HEK293T (cell line): ENCODE data around the gene GTF2IRD1.

Experiments
- CTCF ChIA-PET: fragments of 350-600 bp; formaldehyde crosslinking; extraction: SDS; loops from one replicate; lab custom pipeline; 2021; ENCODE audit warnings: antibody characterized with exemption, inconsistent platforms; lab: Yijun Ruan, JAX
- POLR2A ChIA-PET: fragments of 350-600 bp; formaldehyde crosslinking; extraction: SDS; loops from one replicate; lab custom pipeline; 2020; ENCODE audit warnings: antibody characterized with exemption, inconsistent platforms; lab: Yijun Ruan, JAX
- DNase-seq: peaks from one replicate; pipeline ENCODE4 v3.0.0; 2012; ENCODE audit warnings: mixed read lengths; ENCODE audit errors: extremely low spot score
- ARNT ChIP-seq: fragments of 450-650 bp; IDR thresholded peaks from 2 replicates; pipeline ENCODE4 v1.6.1; 2017; ENCODE audit warnings: mild to moderate bottlenecking
- BHLHE40 ChIP-seq: fragments of 450-650 bp; IDR thresholded peaks from 2 replicates; pipeline ENCODE4 v1.6.1; 2016; ENCODE audit warnings: mild to moderate bottlenecking, moderate library complexity, borderline replicate concordance
- CTBP1 ChIP-seq: fragments of 450-650 bp; IDR thresholded peaks from 2 replicates; pipeline ENCODE4 v1.6.1; 2016; ENCODE audit warnings: borderline replicate concordance
- ELF4 ChIP-seq: fragments of 450-650 bp; IDR thresholded peaks from 2 replicates; pipeline ENCODE4 v1.6.1; 2017; ENCODE audit warnings: antibody characterized with exemption
- FOXA1 ChIP-seq: fragments of 450-650 bp; IDR thresholded peaks from 2 replicates; pipeline ENCODE4 v1.6.1; 2016; ENCODE audit warnings: mild to moderate bottlenecking
- FOXK2 ChIP-seq: fragments of 450-650 bp; IDR thresholded peaks from 2 replicates; pipeline ENCODE4 v1.6.1; 2016; ENCODE audit warnings: mild to moderate bottlenecking
- FOXM1 ChIP-seq: fragments of 450-650 bp; IDR thresholded peaks from 2 replicates; pipeline ENCODE4 v1.6.1; 2017; ENCODE audit warnings: mild to moderate bottlenecking, borderline replicate concordance
- HDGF ChIP-seq: fragments of 450-650 bp; IDR thresholded peaks from 2 replicates; pipeline ENCODE4 v1.6.1; 2017; ENCODE audit warnings: antibody characterized with exemption, borderline replicate concordance
- L3MBTL2 ChIP-seq: fragments of 450-650 bp; conservative IDR thresholded peaks from 2 replicates; pipeline ENCODE4 v1.6.1; 2016; ENCODE audit warnings: mild to moderate bottlenecking
- LEF1 ChIP-seq: fragments of 450-650 bp; IDR thresholded peaks from 2 replicates; pipeline ENCODE4 v1.6.1; 2017; ENCODE audit warnings: mild to moderate bottlenecking, borderline replicate concordance
- NFRKB ChIP-seq: fragments of 450-650 bp; IDR thresholded peaks from 2 replicates; pipeline ENCODE4 v1.6.1; 2016; ENCODE audit warnings: mild to moderate bottlenecking, moderate library complexity
- PKNOX1 ChIP-seq: fragments of 450-650 bp; IDR thresholded peaks from 2 replicates; pipeline ENCODE4 v1.6.1; 2016
- SP1 ChIP-seq: fragments of 450-650 bp; IDR thresholded peaks from 2 replicates; pipeline ENCODE4 v1.6.1; 2017
- SUZ12 ChIP-seq: fragments of 450-650 bp; IDR thresholded peaks from 2 replicates; pipeline ENCODE4 v1.6.1; 2016; ENCODE audit warnings: mild to moderate bottlenecking
- TARDBP ChIP-seq: fragments of 450-650 bp; IDR thresholded peaks from 2 replicates; pipeline ENCODE4 v1.6.1; 2016
- ZNF384 ChIP-seq: fragments of 450-650 bp; IDR thresholded peaks from 2 replicates; pipeline ENCODE4 v1.6.1; 2016

GTF2IRD1 gene

GRCh38 chr7:74449809-74450397, 3.8 kb upstream of the GTF2IRD1 start:
- TF ChIP-seq ZNF384 (0 out of 2 replicates have a peak, but pooled peaks have one; percentile 20), FOXM1 (no peak)
- DNase-seq: peak; percentile 81
- POLR2A ChIA-PET: no interaction called here
- CTCF ChIA-PET: interaction anchor here (1.1 to 1.2 kb wide), 2 partner anchors 8 to 14 kb away, joined by 4 to 6 read pairs; no protein-coding TSS in a partner anchor

GRCh38 chr7:74452748-74453321, 871 bp upstream of the GTF2IRD1 start:
- ChIA-PET CTCF (interaction anchor here (0.6 kb wide), 1 partner anchor 242 kb away, joined by 4 read pairs; no protein-coding TSS in a partner anchor), POLR2A (no interaction called here)
- DNase-seq: no peak
- TF ChIP-seq HDGF (no peak), FOXA1 (no peak), SUZ12 (no peak), ELF4 (no peak), TARDBP (no peak), ZNF384 (no peak), NFRKB (no peak), BHLHE40 (no peak), FOXM1 (no peak), L3MBTL2 (no peak), FOXK2 (no peak), SP1 (no peak), PKNOX1 (no peak), CTBP1 (no peak), LEF1 (no peak), ARNT (no peak)

- no peak for TF ChIP-seq LEF1
- no peak for TF ChIP-seq ELF4
- TF ChIP-seq ARNT: no peak
- TF ChIP-seq BHLHE40: no peak
- TF ChIP-seq SP1: no peak
- CTCF ChIA-PET: no interaction called here
- no peak for DNase-seq
- POLR2A ChIA-PET: interaction anchor here (0.6 kb wide), 1 partner anchor 12 kb away, joined by 3 read pairs; no protein-coding TSS in a partner anchor
Observed at GRCh38 chr7:74454021-74454924, 567 bp downstream of the GTF2IRD1 start.

- ChIA-PET CTCF (no interaction called here), POLR2A (no interaction called here)
- DNase-seq: no peak
Observed at GRCh38 chr7:74454925-74455288, 1.2 kb downstream of the GTF2IRD1 start.

GRCh38 chr7:74455291-74455804, 1.6 kb downstream of the GTF2IRD1 start:
- TF ChIP-seq L3MBTL2: no peak
- TF ChIP-seq BHLHE40: no peak
- TF ChIP-seq FOXK2: no peak
- no peak for TF ChIP-seq SUZ12
- TF ChIP-seq TARDBP: no peak
- TF ChIP-seq CTBP1: no peak
- ChIA-PET POLR2A (no interaction called here), CTCF (no interaction called here)
- no peak for DNase-seq

More at GRCh38 chr7:74454925-74455288, 1.2 kb downstream of the GTF2IRD1 start:
- TF ChIP-seq L3MBTL2 (no peak), NFRKB (no peak), SUZ12 (no peak), LEF1 (no peak), SP1 (no peak), TARDBP (no peak), CTBP1 (no peak), HDGF (no peak), FOXK2 (no peak), FOXM1 (no peak), ZNF384 (no peak), ARNT (no peak), BHLHE40 (no peak), FOXA1 (no peak), ELF4 (no peak), PKNOX1 (no peak)

GRCh38 chr7:74455928-74456327, 2.2 kb downstream of the GTF2IRD1 start:
- no peak for TF ChIP-seq SP1
- no peak for TF ChIP-seq SUZ12
- TF ChIP-seq FOXK2: no peak
- no peak for TF ChIP-seq FOXM1
- no peak for TF ChIP-seq HDGF
- TF ChIP-seq ELF4: no peak
- no peak for TF ChIP-seq TARDBP
- no peak for TF ChIP-seq ARNT
- DNase-seq: no peak
- POLR2A ChIA-PET: no interaction called here
- CTCF ChIA-PET: no interaction called here
